H1 (cell line): ENCODE data around the gene IGBP1. TPM values are rescaled to one million over a fixed set of nuclear protein-coding genes. Genes with fewer than 3 reads are reported as not detected.

Source experiments
- JUN ChIP-seq: IDR thresholded peaks from 2 replicates; pipeline ENCODE4 v1.6.1; 2011; ENCODE audit warnings: low read depth, mild to moderate bottlenecking, improper control_type of control experiment, low read length
- polyA plus RNA-seq, 7 experiments: library from polyadenylated mRNA; depleted of rRNA in 3 of 7; stranded (reverse) in 5 of 7; unstranded in 2 of 7; fragments of >200 nt in 5 of 7; fragments of 200-250 nt in 2 of 7; gene quantifications; 1 replicate in 5 of 7; 2 replicates in 1 of 7; 4 replicates in 1 of 7; pipeline versions ENCODE4 v1.2.1 to v1.2.3, GENCODE V29; 2011 to 2013; ENCODE audit warnings: missing spikeins in 2 of 7, mixed read lengths in 2 of 7
- total RNA-seq: library from RNA; stranded (reverse); fragmentation: NEBNext Ultra II Directional; extraction: Animal tissue kit (Norgen Biotek cat#: 25700); gene quantifications from 2 replicates; pipeline ENCODE4 v1.2.1, GENCODE V29; 2021
- TF ChIP-seq, protein P1 (sequence below): IDR thresholded peaks from 2 replicates; pipeline ENCODE4 v1.6.1; 2011; ENCODE audit warnings: low read length, improper control_type of control experiment

Gene IGBP1
- total and polyA plus RNA-seq, 2 of the 8 experiments (the other 6 are each of a cell fraction or from before 2014, with no cell fraction given): 41.3 to 45.4 TPM

DNA sequence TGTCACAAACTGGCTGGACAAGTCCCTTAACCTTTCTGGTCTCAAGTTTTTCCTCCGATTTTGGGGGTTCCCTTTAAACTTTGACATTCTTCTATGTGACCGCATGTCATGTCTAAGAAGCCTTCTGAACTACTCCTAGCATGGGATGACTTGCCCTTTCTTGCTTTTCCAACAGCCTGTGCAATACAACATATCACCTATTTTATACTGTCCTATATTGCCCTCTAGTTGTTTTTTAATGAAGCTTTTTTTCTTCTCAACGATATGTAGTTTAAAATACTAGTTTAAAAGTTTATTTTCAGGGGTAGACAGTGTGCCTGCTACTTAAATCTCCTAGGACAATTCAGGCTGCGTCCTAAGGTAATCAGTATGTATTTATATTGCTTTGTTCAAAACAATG, 1.0 kb upstream of the IGBP1 start (continued):
- TF ChIP-seq, protein P1, sequence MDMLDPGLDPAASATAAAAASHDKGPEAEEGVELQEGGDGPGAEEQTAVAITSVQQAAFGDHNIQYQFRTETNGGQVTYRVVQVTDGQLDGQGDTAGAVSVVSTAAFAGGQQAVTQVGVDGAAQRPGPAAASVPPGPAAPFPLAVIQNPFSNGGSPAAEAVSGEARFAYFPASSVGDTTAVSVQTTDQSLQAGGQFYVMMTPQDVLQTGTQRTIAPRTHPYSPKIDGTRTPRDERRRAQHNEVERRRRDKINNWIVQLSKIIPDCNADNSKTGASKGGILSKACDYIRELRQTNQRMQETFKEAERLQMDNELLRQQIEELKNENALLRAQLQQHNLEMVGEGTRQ: no peak
- TF ChIP-seq JUN: no peak
